Suprapubic skin (tissue), 4 donors: ENCODE results near the gene ITGA2B.
"Not testable (repeated sequence)": the region's sequence is repeated elsewhere in the genome, so short reads cannot be mapped to it uniquely, and the experiment has no call there.

Experiments used
- EP300 ChIP-seq: sonication (generic); formaldehyde crosslinking; IDR thresholded peaks from one replicate; pipeline ENCODE4 v1.6.1; 2017; ENCODE audit warnings: antibody characterized with exemption
- POLR2A ChIP-seq, 2 donors: fragments of 450-650 bp; IDR thresholded peaks; one replicate each; pipeline ENCODE4 v1.6.1; 2017; ENCODE audit warnings: antibody characterized with exemption in 2 of 2, mild to moderate bottlenecking in 2 of 2, moderate library complexity in 2 of 2
- POLR2AphosphoS5 ChIP-seq, 3 donors: sonication (generic); formaldehyde crosslinking; IDR thresholded peaks; one replicate each; pipeline ENCODE4 v1.6.1; 2017; ENCODE audit warnings: antibody characterized with exemption in 3 of 3
- TF ChIP-seq, protein P1 (sequence below), 2 donors: fragments of 200-600 bp in 1 of 2; fragments of 450-650 bp in 1 of 2; sonication (generic) in 1 of 2; IDR thresholded peaks; one replicate each; pipeline ENCODE4 v1.5.1; 2016 to 2019; ENCODE audit warnings: antibody characterized with exemption in 2 of 2, mild to moderate bottlenecking in 1 of 2, moderate library complexity in 1 of 2

GRCh38 chr17:44394112-44394511 lies 4.7 kb upstream of the ITGA2B start:
- TF ChIP-seq POLR2A (IDR thresholded peaks at IDR 0.05); EP300; POLR2AphosphoS5 (IDR thresholded peaks at IDR 0.05): not testable (repeated sequence)
- TF ChIP-seq, protein P1, sequence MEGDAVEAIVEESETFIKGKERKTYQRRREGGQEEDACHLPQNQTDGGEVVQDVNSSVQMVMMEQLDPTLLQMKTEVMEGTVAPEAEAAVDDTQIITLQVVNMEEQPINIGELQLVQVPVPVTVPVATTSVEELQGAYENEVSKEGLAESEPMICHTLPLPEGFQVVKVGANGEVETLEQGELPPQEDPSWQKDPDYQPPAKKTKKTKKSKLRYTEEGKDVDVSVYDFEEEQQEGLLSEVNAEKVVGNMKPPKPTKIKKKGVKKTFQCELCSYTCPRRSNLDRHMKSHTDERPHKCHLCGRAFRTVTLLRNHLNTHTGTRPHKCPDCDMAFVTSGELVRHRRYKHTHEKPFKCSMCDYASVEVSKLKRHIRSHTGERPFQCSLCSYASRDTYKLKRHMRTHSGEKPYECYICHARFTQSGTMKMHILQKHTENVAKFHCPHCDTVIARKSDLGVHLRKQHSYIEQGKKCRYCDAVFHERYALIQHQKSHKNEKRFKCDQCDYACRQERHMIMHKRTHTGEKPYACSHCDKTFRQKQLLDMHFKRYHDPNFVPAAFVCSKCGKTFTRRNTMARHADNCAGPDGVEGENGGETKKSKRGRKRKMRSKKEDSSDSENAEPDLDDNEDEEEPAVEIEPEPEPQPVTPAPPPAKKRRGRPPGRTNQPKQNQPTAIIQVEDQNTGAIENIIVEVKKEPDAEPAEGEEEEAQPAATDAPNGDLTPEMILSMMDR (IDR thresholded peaks at IDR 0.05), result not testable (repeated sequence)
